ENCODE measurements around the gene IFT27.
"Not testable (repeated sequence)": the region's sequence is repeated elsewhere in the genome, so short reads cannot be mapped to it uniquely, and the experiment has no call there.

The IFT27 gene

DNA sequence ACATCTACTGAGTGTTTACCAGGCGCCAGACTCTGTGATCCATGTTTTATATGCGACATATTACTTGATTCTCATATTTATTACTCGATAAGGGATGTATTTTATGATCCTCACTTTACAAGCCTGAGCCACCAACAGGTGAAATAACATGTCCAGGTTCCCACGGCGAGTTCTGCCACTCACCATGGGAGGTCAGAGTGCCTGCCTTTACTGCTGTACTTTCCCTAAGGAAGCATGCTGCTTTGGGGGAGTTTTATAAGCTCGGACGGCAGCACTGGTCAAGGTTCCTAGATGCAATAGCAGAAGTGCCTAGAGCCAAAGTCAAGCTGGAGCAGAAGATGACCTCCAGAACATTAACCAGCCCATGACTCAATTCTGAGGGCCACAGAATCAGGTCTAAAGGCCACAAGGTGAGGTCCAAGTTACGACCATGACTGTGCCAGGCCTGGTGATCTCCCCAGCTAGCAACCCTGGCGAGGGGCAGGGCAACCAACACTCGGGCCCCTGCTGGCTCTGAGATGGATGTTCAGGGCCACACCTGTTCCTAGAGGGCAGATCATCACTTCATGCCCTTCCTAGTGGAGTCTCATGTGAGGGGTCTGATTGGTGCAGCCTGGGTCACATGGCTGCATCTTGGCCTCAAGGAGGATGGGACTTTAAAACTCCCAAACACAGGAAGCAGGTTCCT is 14.2 kb downstream of the IFT27 start:
- no peaks in the 10 kb centered on the region for H3K9me3 Mint-ChIP-seq
- ATAC-seq (no peak), DNase-seq (ENCODE audit: low spot score in 2 of 2) (no peak)
- peaks cover 6% of the 10 kb centered on the region for H3K4me1 Mint-ChIP-seq
- no peak overlapping the region for H3K27ac Mint-ChIP-seq
- no peak overlapping the region for H3K4me3 Mint-ChIP-seq
- no peaks in the 10 kb centered on the region for H3K36me3 Mint-ChIP-seq

DNA sequence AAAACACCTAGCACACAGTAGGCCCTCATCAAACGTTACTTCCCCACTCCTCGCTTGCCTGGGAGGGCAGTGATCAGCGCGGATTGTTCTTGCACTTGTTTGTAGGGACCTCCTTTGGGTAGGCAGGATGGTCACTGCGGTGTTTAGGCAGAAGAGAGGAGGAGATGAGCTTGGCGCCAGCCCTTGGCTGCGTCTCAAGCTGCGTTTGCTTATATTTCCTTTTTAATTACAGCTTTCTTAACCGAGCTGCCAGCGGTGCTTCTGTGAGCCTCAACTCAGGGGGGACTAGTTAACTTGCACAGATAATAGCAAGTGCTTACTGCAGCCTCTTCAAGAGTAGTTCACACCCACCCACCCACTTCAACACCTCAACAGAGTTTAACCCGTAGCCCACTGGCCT is 15.1 kb downstream of the IFT27 start:
- ATAC-seq (no peak), DNase-seq (ENCODE audit: low spot score in 2 of 2) (no peak)
- no peaks in the 10 kb centered on the region for H3K9me3 Mint-ChIP-seq
- H3K36me3 Mint-ChIP-seq: no peaks in the 10 kb centered on the region
- no peak overlapping the region for H3K4me3 Mint-ChIP-seq
- H3K27ac Mint-ChIP-seq: no peak overlapping the region
- peaks cover 6% of the 10 kb centered on the region for H3K4me1 Mint-ChIP-seq

DNA sequence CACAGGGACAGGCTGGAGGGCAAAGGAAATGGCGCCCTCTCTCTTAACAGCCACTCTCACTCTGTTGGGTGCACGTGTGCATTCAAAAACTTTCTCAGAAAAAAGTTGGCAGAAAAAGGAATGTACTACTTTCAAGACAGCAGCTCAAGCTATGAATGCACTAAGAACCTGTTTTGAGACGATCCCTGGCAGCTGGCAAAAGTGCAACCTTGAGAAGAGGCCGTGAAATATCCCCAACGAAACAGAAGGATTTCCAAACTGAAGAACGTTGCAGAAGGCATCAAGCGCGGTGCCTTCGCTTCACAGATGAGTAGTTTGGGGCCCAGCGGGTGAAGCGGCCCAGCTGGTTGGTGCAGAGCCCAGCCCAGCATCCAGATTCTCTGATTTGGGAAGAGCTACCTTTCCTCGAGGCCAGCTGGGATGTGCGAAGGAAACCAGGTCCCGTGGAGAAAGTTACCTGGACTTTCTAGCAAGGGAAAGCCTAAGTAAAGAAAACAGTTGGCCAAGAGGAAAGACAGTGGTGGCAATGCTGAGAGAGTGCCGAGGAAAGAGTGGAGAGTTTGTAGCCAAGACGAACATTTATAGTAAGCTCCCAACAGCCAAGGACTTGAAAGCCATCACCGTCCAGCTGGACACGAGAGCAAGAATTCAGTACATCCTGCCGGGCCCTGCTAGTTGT is 16.3 kb downstream of the IFT27 start:
- Mint-ChIP-seq H3K9me3 (no peaks in the 10 kb centered on the region), H3K27ac (peak overlapping the region; percentile 12), H3K36me3 (no peaks in the 10 kb centered on the region), H3K4me1 (peaks cover 6% of the 10 kb centered on the region), H3K4me3 (no peak overlapping the region)
- ATAC-seq: no peak
- DNase-seq (ENCODE audit: low spot score in 2 of 2): no peak

DNA sequence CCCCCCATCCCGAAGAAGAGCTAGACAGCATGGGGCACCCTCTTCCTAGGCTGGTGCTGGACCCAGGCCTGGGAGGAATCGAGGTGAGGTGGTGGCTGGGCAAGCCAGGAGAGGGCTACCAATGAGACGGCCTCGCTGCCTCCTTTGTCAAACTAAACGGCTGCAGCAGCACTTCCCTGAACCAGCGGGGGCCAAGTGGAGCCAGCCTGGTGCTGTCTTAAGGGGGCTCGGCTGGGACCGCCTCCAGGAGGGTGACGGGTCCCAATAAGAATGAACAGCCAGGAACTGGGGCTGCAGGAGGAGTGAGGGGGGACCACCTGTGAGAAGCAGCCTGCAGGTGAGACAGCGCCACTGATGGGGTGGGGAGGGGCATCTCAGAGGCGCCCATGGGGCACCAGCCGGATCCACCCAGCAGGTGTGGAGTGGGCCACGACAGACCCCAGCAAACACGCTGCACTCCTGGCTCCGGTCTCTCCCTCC is 17.1 kb downstream of the IFT27 start:
- Mint-ChIP-seq H3K9me3 (no peaks in the 10 kb centered on the region), H3K27ac (no peak overlapping the region), H3K36me3 (no peaks in the 10 kb centered on the region), H3K4me1 (peaks cover 6% of the 10 kb centered on the region), H3K4me3 (no peak overlapping the region)
- ATAC-seq (no peak), DNase-seq (ENCODE audit: low spot score in 2 of 2) (no peak)

DNA sequence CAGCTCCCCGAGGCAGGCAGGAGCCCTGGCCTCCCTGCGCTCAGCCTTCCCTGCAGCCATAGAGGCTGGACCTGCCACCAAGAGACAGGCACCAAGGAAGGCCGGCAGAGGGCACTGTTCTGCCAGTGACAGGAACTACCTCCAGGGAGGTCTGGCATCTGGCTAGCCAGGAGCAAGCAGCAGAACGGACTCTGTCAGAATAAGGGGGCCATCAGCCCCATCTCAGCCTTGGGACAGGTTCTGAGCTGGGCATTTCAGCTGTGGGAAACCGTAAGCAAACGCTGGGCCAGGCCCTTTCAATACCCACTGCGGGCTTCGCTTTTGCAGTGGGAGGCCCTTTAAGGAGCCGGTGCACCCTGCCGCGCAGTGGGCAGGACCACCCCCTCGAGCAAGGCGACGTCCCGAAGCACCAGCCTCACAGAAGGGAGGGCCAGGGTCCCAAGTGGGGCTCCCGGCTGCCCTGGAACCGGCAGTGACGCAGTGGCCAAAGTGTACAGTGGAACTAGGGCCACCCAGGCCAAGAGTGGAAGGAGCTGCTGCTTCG is 18.2 kb downstream of the IFT27 start:
- H3K27ac Mint-ChIP-seq: peak overlapping the region; percentile 29
- ATAC-seq: peak; percentile 88
- no peaks in the 10 kb centered on the region for H3K9me3 Mint-ChIP-seq
- H3K36me3 Mint-ChIP-seq: no peaks in the 10 kb centered on the region
- DNase-seq (ENCODE audit: low spot score in 2 of 2): peak; percentile 67 to 83
- peaks cover 6% of the 10 kb centered on the region for H3K4me1 Mint-ChIP-seq
- no peak overlapping the region for H3K4me3 Mint-ChIP-seq

DNA sequence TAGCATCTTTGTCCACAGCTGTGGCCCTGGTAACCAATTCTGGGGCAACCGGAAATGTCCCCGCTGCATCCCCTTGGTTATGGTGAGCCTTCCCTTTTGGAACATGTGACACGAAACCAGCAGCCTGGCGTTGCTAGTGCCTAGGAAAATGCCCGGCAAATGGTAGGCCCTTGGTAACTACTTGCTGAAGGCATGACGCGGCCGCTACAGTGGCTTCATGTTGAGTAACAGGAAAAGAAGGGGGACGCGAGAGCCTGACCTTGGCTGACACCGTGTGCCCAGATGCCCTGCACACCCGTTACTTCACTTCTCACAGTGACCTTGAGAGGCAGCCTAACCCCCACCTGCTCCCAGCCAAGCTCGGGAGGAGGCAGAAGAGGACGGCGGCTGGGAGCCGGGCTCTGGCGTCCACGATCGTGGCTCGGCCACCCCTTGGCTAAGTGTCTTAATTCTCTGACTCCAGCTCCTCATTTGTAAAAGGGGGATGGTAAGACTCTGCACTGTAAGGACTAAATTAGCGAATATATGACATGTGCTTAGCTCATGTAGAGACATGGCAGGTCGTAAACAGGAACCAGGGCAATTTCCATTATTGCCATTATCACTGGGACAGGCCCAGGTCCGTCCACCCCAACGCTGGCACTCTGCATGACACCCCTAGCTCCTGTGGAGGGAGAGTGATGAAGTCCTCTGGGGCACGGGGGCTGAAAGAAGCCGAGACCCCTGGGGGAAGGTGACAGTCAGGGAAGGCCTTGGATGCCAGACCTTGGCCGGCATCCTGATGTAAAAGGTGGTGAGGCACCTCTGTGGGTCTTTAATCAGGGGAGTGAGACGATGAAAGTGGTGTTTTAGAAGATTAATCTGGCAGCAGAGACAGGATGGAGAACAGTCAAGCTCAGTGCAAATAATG is 18.9 kb downstream of the IFT27 start:
- Mint-ChIP-seq H3K9me3 (no peaks in the 10 kb centered on the region), H3K4me1 (peaks cover 6% of the 10 kb centered on the region), H3K4me3 (no peak overlapping the region), H3K27ac (peak overlapping the region; percentile 29), H3K36me3 (no peaks in the 10 kb centered on the region)
- DNase-seq (ENCODE audit: low spot score in 2 of 2): no peak
- ATAC-seq: no peak

DNA sequence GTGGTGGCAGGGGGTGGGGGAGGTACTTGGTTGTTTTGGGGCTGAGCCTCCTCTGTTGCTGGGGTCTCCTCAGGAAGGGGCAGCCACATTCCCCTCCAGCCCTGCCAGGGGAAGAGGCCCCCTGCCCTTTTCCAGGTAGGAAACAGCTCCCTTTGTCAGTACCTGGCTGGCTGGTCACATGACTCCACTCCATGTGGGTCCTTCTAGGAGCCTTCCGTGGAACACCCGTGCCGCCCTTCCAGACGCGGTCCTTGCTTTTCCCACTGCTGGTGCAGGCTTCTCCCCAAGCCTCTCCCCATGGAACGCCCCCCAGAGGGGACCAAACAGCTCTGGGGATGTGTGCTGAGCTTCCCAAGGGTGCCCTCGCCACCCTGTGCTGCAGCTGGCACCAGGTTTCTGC is 19.9 kb downstream of the IFT27 start:
- no peak overlapping the region for H3K4me3 Mint-ChIP-seq
- H3K9me3 Mint-ChIP-seq: no peaks in the 10 kb centered on the region
- H3K4me1 Mint-ChIP-seq: peaks cover 6% of the 10 kb centered on the region
- no peak for DNase-seq (ENCODE audit: low spot score in 2 of 2)
- no peak overlapping the region for H3K27ac Mint-ChIP-seq
- no peak for ATAC-seq
- H3K36me3 Mint-ChIP-seq: no peaks in the 10 kb centered on the region

DNA sequence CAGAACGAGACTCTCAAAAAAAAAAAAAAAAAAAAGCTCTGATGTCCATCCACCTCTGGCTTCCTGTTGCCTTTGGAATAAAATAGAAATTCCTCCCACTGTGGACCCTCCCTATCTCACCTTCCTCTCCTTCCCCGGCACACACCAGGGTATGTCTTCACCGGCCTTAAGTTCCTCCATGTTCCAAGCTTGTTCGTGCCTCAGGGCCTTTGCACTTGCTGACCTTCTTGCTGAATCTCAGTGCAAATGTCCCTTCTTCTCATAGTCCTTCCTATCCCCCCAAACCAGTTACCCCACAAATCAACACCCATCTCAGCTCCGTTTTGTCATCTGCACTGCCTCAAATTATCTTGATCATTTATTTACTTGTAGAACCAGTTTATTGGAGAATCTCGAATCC is 20.6 kb downstream of the IFT27 start:
- Mint-ChIP-seq H3K4me1 (peaks cover 6% of the 10 kb centered on the region), H3K27ac (no peak overlapping the region), H3K4me3 (no peak overlapping the region), H3K36me3 (no peaks in the 10 kb centered on the region), H3K9me3 (no peaks in the 10 kb centered on the region)
- no peak for DNase-seq (ENCODE audit: low spot score in 2 of 2)
- no peak for ATAC-seq

DNA sequence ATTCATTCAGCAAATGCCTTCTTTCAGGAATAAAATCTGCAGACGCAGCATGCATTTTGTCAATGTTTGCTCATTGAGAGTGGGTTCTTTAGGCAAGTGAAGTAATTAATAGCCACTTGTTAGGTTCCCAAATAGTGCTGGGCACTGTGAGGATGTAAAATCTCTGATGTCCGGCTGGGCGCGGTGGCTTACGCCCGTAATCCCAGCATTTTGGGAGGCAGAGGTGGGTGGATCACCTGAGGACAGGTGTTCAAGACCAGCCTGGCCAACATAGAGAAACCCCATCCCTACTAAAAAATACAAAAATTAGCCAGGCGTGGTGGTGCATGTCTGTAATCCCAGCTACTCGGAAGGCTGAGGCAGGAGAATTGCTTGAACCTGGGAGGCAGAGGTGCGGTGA is 21.0 kb downstream of the IFT27 start:
- not testable (repeated sequence) for H3K4me3 Mint-ChIP-seq; H3K36me3 Mint-ChIP-seq; H3K4me1 Mint-ChIP-seq; H3K27ac Mint-ChIP-seq; DNase-seq (ENCODE audit: low spot score in 2 of 2); H3K9me3 Mint-ChIP-seq; ATAC-seq

DNA sequence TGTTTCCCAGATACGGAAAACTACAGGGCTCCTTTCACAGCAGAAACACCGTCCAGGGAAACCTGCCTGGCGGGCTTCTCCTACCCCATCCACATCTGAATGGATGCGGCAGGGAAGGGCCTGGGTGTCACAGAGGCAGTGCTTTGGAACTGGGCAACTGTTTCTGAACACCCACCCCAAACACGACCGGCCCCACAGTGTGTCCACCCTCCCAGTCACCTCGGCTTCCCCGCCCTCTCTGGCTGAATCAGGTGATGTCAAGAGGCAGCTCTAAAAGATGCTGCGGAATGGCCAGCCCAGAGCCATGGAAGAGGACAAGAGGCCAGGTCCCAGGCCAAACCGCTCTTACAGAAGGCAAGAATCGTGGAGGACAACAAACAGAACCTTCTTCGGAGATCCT is 22.0 kb downstream of the IFT27 start:
- H3K4me1 Mint-ChIP-seq: peaks cover 6% of the 10 kb centered on the region
- H3K4me3 Mint-ChIP-seq: no peak overlapping the region
- H3K36me3 Mint-ChIP-seq: no peaks in the 10 kb centered on the region
- ATAC-seq: no peak
- no peak overlapping the region for H3K27ac Mint-ChIP-seq
- no peaks in the 10 kb centered on the region for H3K9me3 Mint-ChIP-seq
- DNase-seq (ENCODE audit: low spot score in 2 of 2): no peak

DNA sequence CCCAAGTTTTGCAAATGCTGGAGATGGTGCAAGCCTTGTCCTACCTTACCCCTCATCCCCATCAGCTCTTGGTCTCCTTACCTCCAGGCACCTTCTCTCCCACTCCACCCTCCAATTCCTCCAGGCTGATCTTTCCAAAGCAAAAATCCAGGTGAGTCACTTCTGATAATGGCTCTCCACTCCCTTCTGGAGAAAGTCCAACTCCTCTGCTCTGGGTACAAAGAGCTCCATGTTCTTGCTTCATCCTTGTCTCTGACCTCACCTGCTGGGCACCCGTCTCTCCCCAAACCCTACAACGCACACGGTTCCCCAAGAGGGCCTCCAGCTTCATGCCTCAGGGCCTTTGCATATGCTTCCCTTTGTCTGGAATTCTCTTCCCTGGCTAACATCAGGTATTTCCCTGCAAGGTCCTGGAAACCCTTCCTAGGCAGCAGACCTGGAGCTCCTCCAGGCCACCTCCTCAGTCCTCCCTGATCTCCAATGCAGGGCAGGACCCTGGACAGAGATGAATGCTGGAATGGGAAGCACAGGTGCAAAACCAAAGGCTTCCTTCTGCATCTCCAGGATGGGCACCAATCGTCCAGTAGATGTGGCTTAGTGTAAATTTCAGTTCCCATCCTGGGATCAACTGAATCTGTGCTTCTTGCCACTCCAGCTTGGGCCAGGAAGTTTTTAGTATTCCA is 22.7 kb downstream of the IFT27 start:
- DNase-seq (ENCODE audit: low spot score in 2 of 2) (no peak), ATAC-seq (no peak)
- Mint-ChIP-seq H3K36me3 (no peaks in the 10 kb centered on the region), H3K27ac (no peak overlapping the region), H3K4me1 (peaks cover 6% of the 10 kb centered on the region), H3K4me3 (no peak overlapping the region), H3K9me3 (no peaks in the 10 kb centered on the region)

DNA sequence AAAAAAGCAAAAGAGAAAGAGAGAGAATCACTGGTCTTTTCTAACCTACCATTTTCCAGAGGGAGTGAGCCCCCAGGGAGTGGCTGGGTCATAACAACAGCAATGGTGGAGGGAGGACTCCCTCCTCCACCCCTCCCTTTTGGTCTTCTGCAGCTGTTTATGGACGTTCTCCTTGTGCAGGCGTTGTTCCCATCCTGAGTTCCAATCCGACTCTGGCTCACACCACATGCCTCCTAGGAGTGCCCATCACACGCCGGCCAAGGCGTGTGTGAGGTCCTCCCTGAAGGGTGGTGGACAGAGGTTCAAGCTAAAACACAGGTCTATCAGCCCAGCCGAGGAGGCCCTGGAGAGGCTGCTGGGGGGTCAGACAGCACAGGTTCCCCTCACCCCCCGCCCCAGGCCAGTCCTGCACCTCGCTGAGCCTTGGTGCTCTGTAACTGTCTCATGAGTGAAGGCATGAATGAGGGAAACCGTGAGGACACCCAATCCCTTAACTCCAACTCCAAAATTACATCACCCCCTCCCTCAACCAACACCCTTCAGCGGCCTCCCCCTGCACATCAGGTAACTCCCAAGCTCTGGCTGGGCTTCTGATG is 29.4 kb downstream of the IFT27 start:
- no peaks in the 10 kb centered on the region for H3K4me1 Mint-ChIP-seq
- no peak for ATAC-seq
- H3K4me3 Mint-ChIP-seq: no peak overlapping the region
- H3K27ac Mint-ChIP-seq: no peak overlapping the region
- no peak for DNase-seq (ENCODE audit: low spot score in 2 of 2)
- no peaks in the 10 kb centered on the region for H3K9me3 Mint-ChIP-seq
- H3K36me3 Mint-ChIP-seq: no peaks in the 10 kb centered on the region

DNA sequence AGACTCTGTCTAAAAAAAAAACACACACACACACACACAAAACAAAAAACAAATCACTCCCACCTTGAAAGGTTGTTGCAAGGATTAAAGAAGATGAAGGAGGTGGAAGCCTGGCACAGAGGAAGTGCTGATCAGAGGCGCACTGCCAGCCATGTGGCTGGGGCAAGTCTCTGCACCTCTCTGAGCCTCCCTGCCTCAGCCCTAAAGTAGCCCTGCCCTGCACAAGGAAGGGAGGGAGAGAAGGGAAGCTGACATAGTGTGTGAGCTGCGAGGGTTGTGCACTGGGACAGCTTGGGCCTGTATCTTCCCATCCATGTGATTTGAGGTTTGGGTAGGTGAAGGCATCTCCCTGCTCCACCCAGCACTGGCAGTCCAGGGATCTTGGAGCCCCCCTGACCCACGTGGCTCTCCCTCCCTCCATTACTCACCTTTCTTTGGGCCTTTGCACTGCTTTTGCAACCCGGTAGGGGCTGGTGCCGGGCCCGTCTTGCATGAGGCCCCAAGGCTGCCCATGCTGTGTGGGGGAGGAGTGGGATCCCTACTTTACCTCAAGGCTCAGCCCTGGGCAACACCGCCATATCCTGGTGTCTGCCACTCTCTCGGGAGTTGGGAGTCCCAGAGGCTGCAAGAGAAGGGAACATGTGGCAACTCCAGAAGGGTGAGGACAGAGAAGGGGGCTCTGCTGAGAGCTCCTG is 30.5 kb downstream of the IFT27 start:
- H3K9me3 Mint-ChIP-seq: no peaks in the 10 kb centered on the region
- peak; percentile 11 for ATAC-seq
- no peaks in the 10 kb centered on the region for H3K36me3 Mint-ChIP-seq

DNA sequence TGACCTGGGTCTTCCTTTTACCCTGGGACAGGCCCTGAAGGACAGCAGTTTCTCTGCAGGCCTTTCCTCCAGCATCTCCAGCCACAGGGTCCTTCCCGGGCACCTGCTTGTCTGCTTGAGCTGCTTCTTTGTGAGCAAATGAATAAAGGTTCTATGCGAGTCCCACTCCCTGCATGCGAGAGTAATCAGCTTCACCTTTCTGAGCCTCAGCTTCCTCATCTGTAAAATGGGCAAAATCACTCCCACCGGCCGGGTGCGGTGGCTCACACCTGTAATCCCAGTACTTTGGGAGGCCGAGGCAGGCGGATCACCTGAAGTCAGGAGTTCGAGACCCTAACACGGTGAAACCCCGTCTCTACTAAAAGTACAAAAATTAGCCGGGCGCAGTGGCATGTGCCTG is 31.1 kb downstream of the IFT27 start:
- Mint-ChIP-seq H3K27ac (no peak overlapping the region), H3K4me1 (no peaks in the 10 kb centered on the region), H3K4me3 (no peak overlapping the region), H3K36me3 (no peaks in the 10 kb centered on the region), H3K9me3 (no peaks in the 10 kb centered on the region)
- ATAC-seq (no peak), DNase-seq (ENCODE audit: low spot score in 2 of 2) (no peak)

More for the DNA sequence above, 30.5 kb downstream of the IFT27 start:
- Mint-ChIP-seq H3K4me1 (no peaks in the 10 kb centered on the region), H3K4me3 (no peak overlapping the region), H3K27ac (no peak overlapping the region)
- DNase-seq (ENCODE audit: low spot score in 2 of 2): no peak
